ENCODE data around the gene BAIAP2. TPM values are rescaled to one million over a fixed set of nuclear protein-coding genes. Genes with fewer than 3 reads are reported as not detected.

BAIAP2 gene
- total RNA-seq, 1 donor from 2014 or later = 51.4 TPM

DNA sequence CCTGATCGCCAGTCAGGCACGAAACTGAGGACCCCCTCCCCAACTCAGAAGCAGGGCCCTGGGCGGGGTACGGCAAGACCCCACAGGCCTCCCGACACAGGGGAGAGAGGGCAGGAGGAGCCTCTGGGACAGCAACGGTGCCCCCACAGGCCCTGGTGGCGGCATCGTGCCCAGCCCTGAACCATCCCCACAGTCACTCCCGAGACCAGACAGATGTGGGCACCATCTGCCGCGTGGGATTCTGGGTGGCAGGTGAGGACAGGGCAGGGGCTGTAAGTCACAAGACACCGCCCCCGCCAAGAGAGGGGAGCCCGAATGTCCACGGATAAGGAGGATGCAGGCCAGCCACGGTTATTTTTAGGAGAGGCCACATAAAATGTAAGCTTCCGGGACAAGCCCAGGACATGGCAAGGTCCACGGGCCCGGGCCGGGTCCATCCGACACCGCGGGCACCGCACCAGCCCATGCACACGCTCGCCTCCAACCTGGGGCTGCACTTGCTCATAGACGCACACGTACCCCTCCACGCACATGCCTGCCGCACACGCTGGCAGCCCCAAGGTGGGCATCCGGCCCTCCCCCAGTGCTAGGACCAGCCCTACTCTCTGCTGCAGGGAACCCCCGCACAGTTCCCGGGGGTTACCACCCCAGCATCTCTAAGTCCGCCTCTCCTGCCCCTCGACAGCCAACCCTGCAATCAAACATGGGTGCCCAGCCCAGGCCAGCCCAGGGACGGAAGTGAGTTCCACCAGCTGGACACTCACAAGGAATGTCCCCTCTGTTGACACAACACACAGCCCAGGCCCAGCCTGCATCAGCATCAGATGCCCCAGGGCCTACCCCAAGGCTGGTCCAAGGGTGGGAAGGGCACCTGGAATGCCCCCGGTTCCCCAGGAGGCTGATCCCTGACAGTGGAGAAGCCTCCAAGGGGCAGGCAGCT lies 122.2 kb downstream of the BAIAP2 start:
- Mint-ChIP-seq H3K27me3 (ENCODE audit: low read depth, unreplicated experiment) (peaks cover 25% of the 10 kb centered on the region), H3K4me3 (ENCODE audit: unreplicated experiment) (no peak overlapping the region), H3K27ac (ENCODE audit: unreplicated experiment) (peak overlapping the region; percentile 26), H3K9me3 (ENCODE audit: unreplicated experiment) (no peaks in the 10 kb centered on the region), H3K36me3 (ENCODE audit: low read depth, unreplicated experiment) (no peaks in the 10 kb centered on the region), H3K4me1 (ENCODE audit: low read depth, unreplicated experiment) (no peaks in the 10 kb centered on the region)
- H3K36me3 ChIP-seq (ENCODE audit: insufficient read depth, low read length) = no peaks in the 10 kb centered on the region
- no peak for FAIRE-seq
- DNase-seq (ENCODE audit: low read depth) = no peak
- H4K20me1 ChIP-seq (ENCODE audit: insufficient read depth, low read length) = no peaks in the 10 kb centered on the region
- H2AFZ ChIP-seq (ENCODE audit: low read depth, low read length) = no peak overlapping the region
- peaks cover 2% of the 10 kb centered on the region for H3K27me3 ChIP-seq (ENCODE audit: insufficient read depth, low read length)
- no peak overlapping the region for H3K9ac ChIP-seq (ENCODE audit: low read length)
- TF ChIP-seq, protein P1, sequence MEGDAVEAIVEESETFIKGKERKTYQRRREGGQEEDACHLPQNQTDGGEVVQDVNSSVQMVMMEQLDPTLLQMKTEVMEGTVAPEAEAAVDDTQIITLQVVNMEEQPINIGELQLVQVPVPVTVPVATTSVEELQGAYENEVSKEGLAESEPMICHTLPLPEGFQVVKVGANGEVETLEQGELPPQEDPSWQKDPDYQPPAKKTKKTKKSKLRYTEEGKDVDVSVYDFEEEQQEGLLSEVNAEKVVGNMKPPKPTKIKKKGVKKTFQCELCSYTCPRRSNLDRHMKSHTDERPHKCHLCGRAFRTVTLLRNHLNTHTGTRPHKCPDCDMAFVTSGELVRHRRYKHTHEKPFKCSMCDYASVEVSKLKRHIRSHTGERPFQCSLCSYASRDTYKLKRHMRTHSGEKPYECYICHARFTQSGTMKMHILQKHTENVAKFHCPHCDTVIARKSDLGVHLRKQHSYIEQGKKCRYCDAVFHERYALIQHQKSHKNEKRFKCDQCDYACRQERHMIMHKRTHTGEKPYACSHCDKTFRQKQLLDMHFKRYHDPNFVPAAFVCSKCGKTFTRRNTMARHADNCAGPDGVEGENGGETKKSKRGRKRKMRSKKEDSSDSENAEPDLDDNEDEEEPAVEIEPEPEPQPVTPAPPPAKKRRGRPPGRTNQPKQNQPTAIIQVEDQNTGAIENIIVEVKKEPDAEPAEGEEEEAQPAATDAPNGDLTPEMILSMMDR (IDR thresholded peaks at IDR 0.05; ENCODE audit: insufficient read depth, low read depth, low read length) = no peak
- no peak for TF ChIP-seq EZH2 (IDR thresholded peaks at IDR 0.05; ENCODE audit: insufficient read depth, low read length)
- H3K4me2 ChIP-seq (ENCODE audit: low read length) = no peak overlapping the region
- no peaks in the 10 kb centered on the region for H3K79me2 ChIP-seq (ENCODE audit: insufficient read depth, low read length)
- no peaks in the 10 kb centered on the region for H3K9me3 ChIP-seq (ENCODE audit: insufficient read depth, low read depth, low read length)
- H3K27ac ChIP-seq (ENCODE audit: low read depth, low read length) = no peak overlapping the region
- no peak overlapping the region for H3K4me3 ChIP-seq (ENCODE audit: insufficient read depth, low read depth, low read length)
- H3K4me1 ChIP-seq (ENCODE audit: insufficient read depth, low read length) = no peaks in the 10 kb centered on the region

DNA sequence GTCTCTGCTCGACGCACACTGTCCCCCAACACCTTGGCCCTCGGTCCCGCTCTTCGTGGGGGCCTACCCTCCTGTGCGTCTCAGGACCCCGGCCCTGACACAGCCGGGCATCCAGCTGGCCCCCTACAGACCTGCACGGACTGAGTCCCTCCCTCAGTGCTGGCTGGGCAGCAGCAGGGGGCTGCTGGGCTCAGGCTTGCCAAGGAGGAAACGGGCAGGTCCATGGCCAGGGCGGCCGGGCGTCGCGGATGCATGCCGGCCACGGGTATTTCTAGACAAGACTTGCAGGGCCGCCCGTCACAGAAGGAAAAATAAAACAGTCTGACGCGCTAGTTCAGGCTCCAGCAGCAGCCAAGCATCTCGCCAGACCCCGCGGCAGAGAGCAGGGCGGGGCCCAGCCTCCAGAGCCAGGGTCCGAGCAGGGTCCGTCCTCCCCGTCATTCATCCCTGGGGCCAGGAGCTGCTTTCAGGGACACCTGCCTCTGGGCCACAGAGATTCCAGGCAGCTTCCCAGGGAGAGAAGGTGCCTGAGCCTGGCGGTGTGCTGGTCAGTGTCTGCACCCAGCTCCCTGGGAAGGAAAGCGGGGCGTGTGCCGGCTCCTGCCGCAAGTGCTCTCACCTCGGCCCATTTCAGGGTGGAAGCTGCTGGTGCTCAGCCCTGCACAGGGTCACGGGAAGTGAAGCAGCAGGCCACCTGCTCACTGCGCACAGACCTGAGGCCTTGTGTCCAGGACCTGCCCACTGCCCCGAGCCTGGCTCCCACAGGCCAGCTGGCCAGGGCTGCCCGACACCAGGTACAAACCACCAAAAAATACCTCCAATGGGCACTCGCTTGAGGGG lies 123.1 kb downstream of the BAIAP2 start:
- Mint-ChIP-seq H3K27me3 (ENCODE audit: low read depth, unreplicated experiment) (peaks cover 24% of the 10 kb centered on the region), H3K36me3 (ENCODE audit: low read depth, unreplicated experiment) (no peaks in the 10 kb centered on the region), H3K4me3 (ENCODE audit: unreplicated experiment) (no peak overlapping the region), H3K9me3 (ENCODE audit: unreplicated experiment) (no peaks in the 10 kb centered on the region), H3K4me1 (ENCODE audit: low read depth, unreplicated experiment) (no peaks in the 10 kb centered on the region), H3K27ac (ENCODE audit: unreplicated experiment) (no peak overlapping the region)
- DNase-seq (ENCODE audit: low read depth) = no peak
- Histone ChIP-seq H3K9ac (ENCODE audit: low read length) (no peak overlapping the region), H3K36me3 (ENCODE audit: insufficient read depth, low read length) (no peaks in the 10 kb centered on the region), H2AFZ (ENCODE audit: low read depth, low read length) (no peak overlapping the region), H3K27ac (ENCODE audit: low read depth, low read length) (no peak overlapping the region), H3K9me3 (ENCODE audit: insufficient read depth, low read depth, low read length) (no peaks in the 10 kb centered on the region), H3K4me3 (ENCODE audit: insufficient read depth, low read depth, low read length) (no peak overlapping the region), H3K4me2 (ENCODE audit: low read length) (no peak overlapping the region), H3K4me1 (ENCODE audit: insufficient read depth, low read length) (no peaks in the 10 kb centered on the region), H3K79me2 (ENCODE audit: insufficient read depth, low read length) (no peaks in the 10 kb centered on the region), H4K20me1 (ENCODE audit: insufficient read depth, low read length) (no peaks in the 10 kb centered on the region), H3K27me3 (ENCODE audit: insufficient read depth, low read length) (peaks cover 2% of the 10 kb centered on the region)
- TF ChIP-seq, protein P1 (IDR thresholded peaks at IDR 0.05; ENCODE audit: insufficient read depth, low read depth, low read length) = no peak
- no peak for TF ChIP-seq EZH2 (IDR thresholded peaks at IDR 0.05; ENCODE audit: insufficient read depth, low read length)
- FAIRE-seq = no peak
